Loucy (cell line): ENCODE measurements around the gene FAAH.

Experiments
- H2AFZ ChIP-seq: fragments of 200-600 bp; sonication (generic); 2 replicates; pipeline ENCODE4 v1.6.0; 2016; ENCODE audit warnings: antibody characterized with exemption, mild to moderate bottlenecking, low read length, moderate library complexity
- H3F3A ChIP-seq: fragments of 200-600 bp; 2 replicates; pipeline ENCODE4 v1.6.0; 2016; ENCODE audit warnings: antibody characterized with exemption, low read depth, mild to moderate bottlenecking
- H3K27me3 ChIP-seq: fragments of 200-600 bp; sonication (generic); 2 replicates; pipeline ENCODE4 v1.6.1; 2014; ENCODE audit warnings: low read length, mild to moderate bottlenecking; ENCODE audit not compliant: insufficient read depth, poor library complexity, severe bottlenecking
- H3K36me3 ChIP-seq: fragments of 200-600 bp; sonication (generic); 2 replicates; pipeline ENCODE4 v1.6.1; 2016; ENCODE audit warnings: low read length; ENCODE audit not compliant: insufficient read depth
- H3K4me1 ChIP-seq: fragments of 200-600 bp; sonication (generic); 2 replicates; pipeline ENCODE4 v1.5.1; 2014; ENCODE audit warnings: low read length, mild to moderate bottlenecking; ENCODE audit not compliant: insufficient read depth, poor library complexity, severe bottlenecking
- H3K4me2 ChIP-seq: fragments of 200-600 bp; sonication (generic); 2 replicates; pipeline ENCODE4 v1.6.0; 2014; ENCODE audit warnings: antibody characterized with exemption, low read length, low read depth, mild to moderate bottlenecking; ENCODE audit not compliant: poor library complexity, severe bottlenecking
- H3K4me3 ChIP-seq: fragments of 200-600 bp; sonication (generic); 2 replicates; pipeline ENCODE4 v1.5.1; 2014; ENCODE audit warnings: low read length, mild to moderate bottlenecking, mixed read lengths; ENCODE audit not compliant: poor library complexity, severe bottlenecking
- H3K79me2 ChIP-seq: fragments of 200-600 bp; sonication (generic); 2 replicates; pipeline ENCODE4 v1.6.1; 2014; ENCODE audit warnings: low read length; ENCODE audit not compliant: insufficient read depth
- H3K9ac ChIP-seq: fragments of 200-600 bp; sonication (generic); 2 replicates; pipeline ENCODE4 v1.6.0; 2014; ENCODE audit warnings: mild to moderate bottlenecking, low read depth, low read length, moderate library complexity; ENCODE audit not compliant: poor library complexity, severe bottlenecking
- H3K9me2 ChIP-seq: fragments of 200-600 bp; sonication (generic); replicated peaks from 2 replicates; pipeline ENCODE4 v1.6.1; 2016; ENCODE audit warnings: low read depth, low read length, mixed read lengths
- H3K9me3 ChIP-seq: fragments of 200-600 bp; sonication (generic); 2 replicates; pipeline ENCODE4 v1.6.1; 2014; ENCODE audit warnings: mild to moderate bottlenecking, antibody characterized with exemption, low read length, low read depth; ENCODE audit not compliant: insufficient read depth
- H4K20me1 ChIP-seq: fragments of 200-600 bp; sonication (generic); 2 replicates; pipeline ENCODE4 v1.6.0; 2014; ENCODE audit warnings: antibody characterized with exemption, low read length, mild to moderate bottlenecking; ENCODE audit not compliant: insufficient read depth, poor library complexity, severe bottlenecking
- EZH2phosphoT487 ChIP-seq: fragments of 200-600 bp; IDR thresholded peaks from 2 replicates; pipeline ENCODE4 v1.6.1; 2018; ENCODE audit warnings: antibody characterized with exemption, mild to moderate bottlenecking, moderate library complexity, borderline replicate concordance
- TF ChIP-seq, protein P1 (sequence below): fragments of 200-600 bp; sonication (generic); conservative IDR thresholded peaks from 2 replicates; pipeline ENCODE4 v1.5.1; 2014; ENCODE audit warnings: mild to moderate bottlenecking, antibody characterized with exemption, low read length

Gene FAAH

DNA sequence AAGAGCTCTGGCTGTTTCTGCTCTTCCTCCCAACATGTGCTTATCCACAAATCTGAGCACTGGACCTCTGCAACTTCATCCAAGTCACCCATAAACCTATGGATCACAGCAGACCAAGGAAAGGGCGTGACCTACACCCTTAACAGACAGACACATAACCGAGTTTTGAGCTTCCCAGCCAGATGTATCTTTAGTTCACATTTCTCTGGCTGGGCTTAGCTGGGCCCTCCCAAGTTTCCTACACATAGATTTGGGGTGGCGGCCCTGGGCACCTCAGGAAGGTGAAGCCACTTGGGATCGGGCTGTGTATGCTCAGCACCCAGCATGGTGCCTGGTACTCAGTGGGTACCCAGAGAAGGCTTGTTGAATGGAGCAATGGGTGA is 26.4 kb downstream of the FAAH start:
- no peak overlapping the region for H3K4me2 ChIP-seq
- no peaks in the 10 kb centered on the region for H3K79me2 ChIP-seq
- no peaks in the 10 kb centered on the region for H3K9me2 ChIP-seq
- no peaks in the 10 kb centered on the region for H3K4me1 ChIP-seq
- H3K9ac ChIP-seq, result no peak overlapping the region
- no peaks in the 10 kb centered on the region for H4K20me1 ChIP-seq
- H3K36me3 ChIP-seq, result no peaks in the 10 kb centered on the region
- TF ChIP-seq, protein P1, sequence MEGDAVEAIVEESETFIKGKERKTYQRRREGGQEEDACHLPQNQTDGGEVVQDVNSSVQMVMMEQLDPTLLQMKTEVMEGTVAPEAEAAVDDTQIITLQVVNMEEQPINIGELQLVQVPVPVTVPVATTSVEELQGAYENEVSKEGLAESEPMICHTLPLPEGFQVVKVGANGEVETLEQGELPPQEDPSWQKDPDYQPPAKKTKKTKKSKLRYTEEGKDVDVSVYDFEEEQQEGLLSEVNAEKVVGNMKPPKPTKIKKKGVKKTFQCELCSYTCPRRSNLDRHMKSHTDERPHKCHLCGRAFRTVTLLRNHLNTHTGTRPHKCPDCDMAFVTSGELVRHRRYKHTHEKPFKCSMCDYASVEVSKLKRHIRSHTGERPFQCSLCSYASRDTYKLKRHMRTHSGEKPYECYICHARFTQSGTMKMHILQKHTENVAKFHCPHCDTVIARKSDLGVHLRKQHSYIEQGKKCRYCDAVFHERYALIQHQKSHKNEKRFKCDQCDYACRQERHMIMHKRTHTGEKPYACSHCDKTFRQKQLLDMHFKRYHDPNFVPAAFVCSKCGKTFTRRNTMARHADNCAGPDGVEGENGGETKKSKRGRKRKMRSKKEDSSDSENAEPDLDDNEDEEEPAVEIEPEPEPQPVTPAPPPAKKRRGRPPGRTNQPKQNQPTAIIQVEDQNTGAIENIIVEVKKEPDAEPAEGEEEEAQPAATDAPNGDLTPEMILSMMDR, result no peak
- H3K9me3 ChIP-seq, result no peaks in the 10 kb centered on the region
- no peaks in the 10 kb centered on the region for H3F3A ChIP-seq
- H3K27me3 ChIP-seq, result no peaks in the 10 kb centered on the region
- no peak overlapping the region for H2AFZ ChIP-seq
- H3K4me3 ChIP-seq, result no peak overlapping the region

DNA sequence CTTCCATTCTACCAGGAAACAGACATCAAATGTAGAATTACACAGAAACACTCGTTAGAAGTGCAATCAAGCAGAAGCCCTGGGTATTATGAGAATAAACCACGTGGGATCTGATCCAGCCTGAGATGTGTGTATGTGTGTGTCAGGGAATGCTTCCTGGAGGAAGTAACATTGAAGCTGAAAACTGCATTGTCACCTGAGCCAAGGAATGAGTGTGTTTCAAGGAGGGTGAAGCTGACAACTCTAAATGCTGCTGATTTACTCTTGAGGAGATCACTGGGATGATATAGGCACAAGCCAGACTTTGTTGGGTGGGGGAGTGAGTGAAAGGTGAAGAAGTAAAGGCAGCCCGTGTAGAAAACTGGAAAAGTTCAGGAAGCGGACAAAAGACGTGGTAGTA is 27.6 kb downstream of the FAAH start:
- Histone ChIP-seq H3K9ac (no peak overlapping the region), H3F3A (no peaks in the 10 kb centered on the region), H3K36me3 (no peaks in the 10 kb centered on the region), H3K9me2 (no peaks in the 10 kb centered on the region), H3K4me3 (no peak overlapping the region), H3K9me3 (no peaks in the 10 kb centered on the region), H3K79me2 (no peaks in the 10 kb centered on the region), H4K20me1 (no peaks in the 10 kb centered on the region), H3K4me2 (no peak overlapping the region), H3K27me3 (no peaks in the 10 kb centered on the region), H3K4me1 (no peaks in the 10 kb centered on the region), H2AFZ (no peak overlapping the region)
- TF ChIP-seq EZH2phosphoT487, result no peak
- TF ChIP-seq, protein P1, result no peak

DNA sequence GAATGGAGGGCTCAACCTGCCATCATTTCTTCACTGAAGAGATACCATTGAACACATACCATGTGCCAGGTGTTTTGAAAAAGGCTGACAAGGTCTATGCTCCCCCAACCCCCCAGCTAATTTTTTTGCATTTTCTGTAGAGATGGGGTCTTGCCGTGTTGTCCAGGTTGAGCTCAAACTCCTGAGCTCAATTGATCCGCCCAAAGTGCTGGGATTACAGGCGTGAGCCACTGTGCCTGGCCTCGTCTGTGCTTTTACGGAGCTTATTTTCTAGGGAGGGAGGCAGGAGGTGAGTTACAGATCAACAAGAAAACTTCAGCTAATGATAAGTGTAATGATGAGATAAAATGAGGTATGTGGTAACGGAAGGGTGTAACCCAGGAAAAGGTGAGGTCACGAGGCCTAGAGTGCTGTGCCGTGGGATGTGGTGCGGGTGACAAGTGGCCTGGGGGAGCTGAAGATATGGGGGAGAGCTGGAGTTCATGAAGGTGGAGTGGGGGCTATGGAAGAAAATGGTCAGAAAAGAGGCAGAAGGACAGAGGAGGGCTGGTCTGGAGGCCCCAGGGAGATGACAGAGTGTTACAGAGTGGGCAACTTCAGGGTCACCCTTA is 28.2 kb downstream of the FAAH start:
- Histone ChIP-seq H3K9ac (no peak overlapping the region), H3K4me1 (no peaks in the 10 kb centered on the region), H3K9me3 (no peaks in the 10 kb centered on the region), H4K20me1 (no peaks in the 10 kb centered on the region), H3K4me3 (no peak overlapping the region), H3K36me3 (no peaks in the 10 kb centered on the region), H3K4me2 (no peak overlapping the region), H3K27me3 (no peaks in the 10 kb centered on the region), H3K79me2 (no peaks in the 10 kb centered on the region), H3F3A (no peaks in the 10 kb centered on the region), H3K9me2 (no peaks in the 10 kb centered on the region), H2AFZ (no peak overlapping the region)
- no peak for TF ChIP-seq EZH2phosphoT487
- TF ChIP-seq, protein P1, result no peak
